SK-MEL-5 (cell line): ENCODE results near the gene ITPK1. TPM values are rescaled to one million over a fixed set of nuclear protein-coding genes. Genes with fewer than 3 reads are reported as not detected.
A peak's percentile ranks its signal among the peaks of the same experiment; 100 is the strongest.
"Not testable (repeated sequence)": the region's sequence is repeated elsewhere in the genome, so short reads cannot be mapped to it uniquely, and the experiment has no call there.

Source experiments
- DNase-seq: peaks from one replicate; pipeline ENCODE4 v3.0.0-alpha.2; 2016; ENCODE audit warnings: low read depth, low spot score
- in situ Hi-C: cut with HindIII; loops from 2 replicates; pipeline ENCODE4 v1.10.0; 2016; ENCODE audit warnings: low sequenced_read_pairs, high pct_unique_total_duplicates, low pct_unique_long_range_greater_than_20kb
- total RNA-seq: library from RNA; depleted of rRNA; stranded (reverse); fragments of >200 nt; shearing (Covaris generic); gene quantifications from 2 replicates; pipeline ENCODE4 v1.2.3, GENCODE V29; 2014

Gene ITPK1
- total RNA-seq, 1 experiment from 2014 or later = 45.2 TPM

DNA sequence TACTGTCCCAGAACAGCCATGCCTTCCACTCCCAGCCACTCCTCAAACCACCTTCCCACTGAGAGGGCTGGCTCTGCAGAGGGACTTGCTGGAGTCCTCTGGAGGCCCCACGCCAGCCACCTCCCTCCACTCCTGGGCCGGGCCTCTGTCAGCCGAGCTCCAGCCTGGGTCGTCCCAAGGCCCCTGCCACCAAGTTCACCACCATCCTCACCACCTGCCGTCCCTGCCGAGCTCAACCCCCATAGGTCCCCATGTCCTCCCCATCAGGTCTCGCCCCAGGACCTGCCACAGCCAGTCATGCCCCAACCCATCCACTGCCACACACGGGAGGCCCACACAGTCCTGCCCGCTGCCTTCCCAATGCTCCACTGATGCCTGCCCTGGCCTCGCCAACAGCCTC lies 39.0 kb downstream of the ITPK1 start:
- no peak for DNase-seq

DNA sequence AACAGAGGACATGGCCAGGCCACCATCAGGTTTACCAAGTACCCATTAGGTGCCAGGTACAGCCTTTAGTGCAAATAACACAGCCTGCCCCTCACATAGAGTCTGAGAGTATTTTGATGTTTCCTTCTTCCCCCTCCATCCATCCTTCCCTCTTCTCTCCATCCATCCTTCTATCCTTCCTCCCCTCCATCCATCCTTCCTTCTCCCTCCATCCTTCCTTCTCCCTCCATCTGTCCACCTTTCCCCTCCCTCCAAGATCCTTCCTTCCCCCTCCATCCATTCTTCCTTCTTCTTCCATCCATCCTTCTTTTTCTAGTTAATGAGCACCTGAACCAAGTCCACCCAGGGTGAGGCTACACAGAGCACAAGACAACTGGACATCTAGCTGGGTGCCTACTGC lies 39.8 kb downstream of the ITPK1 start:
- DNase-seq = no peak
- in situ Hi-C loops = no loop called here

More for the DNA sequence above, 39.0 kb downstream of the ITPK1 start:
- in situ Hi-C loops = no loop called here

DNA sequence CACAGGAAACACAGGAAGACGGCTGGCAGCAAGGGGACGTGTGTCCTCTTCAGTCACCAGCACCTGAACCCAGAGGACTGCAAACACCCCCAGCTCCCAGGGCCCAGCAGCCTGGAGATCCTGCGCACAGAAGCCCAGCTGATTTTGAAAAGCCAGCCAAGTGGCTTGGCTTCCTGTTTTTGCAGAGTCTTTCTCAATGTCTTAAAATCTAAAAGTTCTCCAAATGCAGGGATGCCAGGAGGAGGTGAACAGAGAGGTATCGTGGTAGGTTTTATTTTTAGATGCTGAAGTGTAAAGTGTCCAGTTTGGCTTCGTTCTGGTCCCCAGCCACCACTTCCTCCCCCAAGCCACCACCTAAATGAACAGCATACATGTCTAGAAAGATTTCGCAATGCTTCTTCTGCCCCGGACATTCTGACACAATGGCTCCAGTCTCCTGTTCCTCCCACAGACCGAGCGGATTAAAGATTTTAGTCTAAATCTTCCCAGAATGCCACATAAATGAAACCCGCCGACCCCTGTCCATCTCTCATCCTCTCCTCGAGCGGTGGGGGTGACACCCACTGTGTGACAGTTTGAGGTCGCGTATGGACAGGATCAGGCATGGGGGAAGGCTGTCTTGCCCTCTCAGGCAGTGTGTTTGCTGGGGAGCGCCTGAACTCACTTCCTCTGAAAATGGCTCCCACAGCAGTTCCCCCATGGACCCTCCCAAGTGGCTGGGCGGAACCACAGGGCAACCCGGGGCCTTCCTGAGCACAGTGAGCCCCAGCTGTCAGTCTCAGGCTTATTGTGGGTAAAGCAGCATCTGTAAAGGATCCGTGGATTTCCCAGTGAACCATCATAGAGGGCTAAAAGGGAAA lies 41.6 kb downstream of the ITPK1 start:
- in situ Hi-C loops = no loop called here
- peak; percentile 70 for DNase-seq

DNA sequence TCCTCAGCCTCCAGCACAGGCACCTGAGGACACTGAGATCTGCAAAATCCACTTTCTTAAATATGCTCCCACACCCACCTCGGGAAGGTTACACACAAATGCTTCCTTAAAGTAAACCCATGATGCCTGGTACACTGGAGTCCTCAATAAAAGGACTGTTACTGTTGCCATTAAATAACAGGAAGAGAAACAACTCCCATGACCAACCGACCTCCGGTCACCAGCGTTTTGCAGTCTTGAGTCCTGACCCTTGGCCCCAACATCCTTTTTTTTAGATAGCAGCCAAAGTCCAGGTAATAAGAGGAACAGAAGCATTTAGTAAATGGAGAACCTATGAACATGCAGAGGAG lies 42.4 kb downstream of the ITPK1 start:
- in situ Hi-C loops = no loop called here

DNA sequence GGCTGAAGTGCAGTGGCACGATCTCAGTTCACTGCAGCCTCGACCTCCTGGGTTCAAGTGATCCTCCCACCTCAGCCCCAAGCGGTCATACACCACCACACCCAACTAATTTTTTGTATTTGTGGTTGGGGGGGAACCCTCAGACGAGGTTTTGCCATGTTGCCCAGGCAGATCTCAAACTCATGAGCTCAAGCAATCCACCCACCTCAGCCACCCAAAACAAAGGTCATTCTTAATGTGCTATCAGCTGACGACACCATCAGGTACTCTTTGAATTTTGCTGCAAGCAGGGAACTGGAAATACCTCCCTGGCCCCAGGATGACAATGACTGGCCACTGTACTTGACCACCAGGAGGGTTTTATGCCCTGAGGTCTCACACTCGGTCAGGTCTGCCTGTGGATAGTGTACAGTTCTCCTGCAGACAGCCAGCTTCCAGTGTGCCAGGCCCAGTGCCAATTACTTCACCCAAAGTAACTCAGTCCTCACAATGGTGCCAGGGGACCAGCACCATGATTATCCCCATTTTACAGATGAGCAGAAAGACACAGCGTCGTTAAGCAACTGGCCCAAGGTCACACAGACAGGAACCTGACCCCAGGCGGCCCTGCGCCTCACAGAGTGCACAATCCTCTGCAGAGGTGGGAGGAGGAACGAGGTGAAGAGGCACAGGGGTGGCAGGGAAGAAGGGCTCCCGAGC lies 42.9 kb downstream of the ITPK1 start:
- no peak for DNase-seq
- in situ Hi-C loops = no loop called here

More for the DNA sequence above, 42.4 kb downstream of the ITPK1 start:
- DNase-seq = peak; percentile 41

DNA sequence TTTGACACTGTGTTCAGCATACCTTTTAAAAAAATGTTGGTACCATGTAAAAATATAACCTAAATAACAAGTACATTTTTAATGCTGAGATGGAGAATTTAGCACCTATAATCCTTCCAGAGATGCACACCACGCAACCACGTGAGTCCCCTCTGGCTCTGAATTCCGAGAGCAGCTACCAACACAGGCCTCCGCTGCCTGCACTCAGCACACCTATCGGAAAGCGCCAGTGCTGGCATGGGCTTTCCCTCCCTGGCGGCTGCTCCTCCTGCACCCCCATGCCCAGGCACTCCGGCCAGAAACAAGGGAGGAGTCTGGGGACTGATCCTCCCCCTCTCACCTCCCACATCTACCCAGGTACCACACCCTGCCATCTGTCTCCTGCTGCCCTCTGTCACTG lies 47.0 kb downstream of the ITPK1 start:
- in situ Hi-C loops = no loop called here
- DNase-seq = no peak

DNA sequence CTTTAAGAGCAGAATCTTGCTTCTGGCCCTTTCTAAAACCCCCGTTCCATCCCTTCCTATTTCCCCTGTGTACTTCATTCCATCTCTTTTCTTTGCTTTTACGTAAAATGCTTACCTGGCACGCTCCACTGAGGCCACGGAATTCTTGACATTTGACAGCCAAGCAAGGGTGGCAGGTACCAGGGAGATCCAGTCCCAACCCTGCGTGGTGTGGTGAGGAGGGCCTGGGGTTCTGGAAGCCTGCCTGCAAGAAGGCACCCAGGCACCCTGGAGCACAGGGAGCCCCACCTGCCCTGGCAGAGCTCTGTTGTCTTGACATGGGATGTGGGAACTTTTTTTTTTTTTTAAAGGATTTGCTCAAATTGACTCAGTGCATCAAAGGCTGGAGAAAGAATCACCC lies 48.6 kb downstream of the ITPK1 start:
- in situ Hi-C loops = no loop called here
- no peak for DNase-seq

DNA sequence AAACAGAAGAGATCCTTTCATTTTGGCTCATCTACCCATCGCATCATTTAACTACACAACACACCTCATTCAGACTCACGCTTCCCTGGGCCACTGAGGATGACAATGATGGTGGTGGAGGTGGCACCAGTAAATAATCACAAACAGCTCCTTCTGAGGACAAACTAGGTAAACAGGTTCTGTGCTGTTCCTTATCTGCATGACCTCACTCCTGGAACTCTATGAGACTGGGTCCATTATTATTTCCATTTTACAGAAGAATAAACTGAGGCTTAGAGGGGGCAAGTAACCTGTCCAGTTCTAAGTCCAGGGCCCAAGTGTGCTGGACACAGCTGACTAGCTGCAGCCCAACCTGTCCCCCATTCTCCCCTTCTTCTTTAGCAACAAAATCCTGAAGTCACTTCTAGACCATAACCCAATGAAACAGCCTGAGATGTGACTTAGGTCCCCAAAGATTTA lies 50.4 kb downstream of the ITPK1 start:
- in situ Hi-C loops = no loop called here
- DNase-seq = no peak

DNA sequence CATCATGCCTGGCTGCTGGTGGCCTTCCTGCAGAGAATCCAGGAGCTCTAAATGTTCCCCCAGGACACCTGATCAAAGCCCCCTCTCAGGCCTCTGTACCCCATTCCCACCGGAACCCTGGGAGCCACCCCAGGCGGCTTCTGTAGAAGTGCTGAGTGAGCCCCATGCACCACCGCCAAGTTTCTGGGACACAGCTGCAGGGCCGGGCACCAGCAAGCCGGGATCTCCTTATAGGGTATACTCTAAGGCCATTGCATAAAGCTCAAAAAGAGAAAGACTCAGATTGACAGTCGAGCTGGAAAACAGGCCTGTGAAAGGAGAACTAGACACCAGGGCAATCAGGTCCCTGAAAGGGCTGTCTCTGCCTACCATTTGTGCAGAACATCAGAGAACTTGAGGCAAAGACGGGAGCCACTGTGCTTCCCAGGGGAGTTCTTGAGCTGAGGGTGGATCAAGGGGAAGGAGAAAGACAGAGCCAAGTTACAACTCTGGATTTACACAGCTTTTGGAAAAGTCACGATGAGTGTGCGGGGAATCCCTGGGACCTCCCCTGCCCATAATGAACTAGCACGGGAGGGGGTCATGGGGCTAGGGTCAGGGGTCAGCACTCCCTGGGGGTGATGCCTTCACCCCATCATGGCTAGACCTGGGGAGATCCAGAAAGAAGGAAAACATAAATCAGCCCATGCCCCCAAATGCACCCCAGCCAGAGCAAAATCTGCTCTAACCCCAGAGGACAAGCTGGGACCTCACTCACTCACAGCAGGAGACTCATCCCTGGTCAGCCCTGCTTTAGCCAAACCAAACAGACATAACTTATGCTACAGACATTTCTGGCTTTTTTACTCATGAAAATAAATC lies 51.1 kb downstream of the ITPK1 start:
- DNase-seq = no peak
- in situ Hi-C loops = no loop called here

DNA sequence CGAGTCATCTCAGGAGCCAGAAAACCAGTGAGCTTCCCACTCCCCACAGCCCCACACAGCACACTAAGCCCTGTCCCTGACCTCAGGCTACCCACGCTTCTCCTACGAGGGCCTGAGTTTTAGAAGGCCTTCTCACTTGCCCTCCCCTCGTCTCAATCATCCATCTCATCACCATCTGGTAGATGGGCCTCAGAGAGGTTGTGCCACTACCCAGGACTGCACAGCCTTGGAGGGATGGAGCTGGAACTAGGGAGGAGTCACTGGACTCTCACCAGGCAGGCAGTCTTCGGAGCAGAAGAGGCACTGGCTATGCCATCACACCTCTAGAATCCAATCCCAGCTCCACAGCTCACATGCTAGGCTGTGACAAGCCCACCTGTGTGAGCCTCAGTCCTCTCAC lies 52.3 kb downstream of the ITPK1 start:
- no peak for DNase-seq

DNA sequence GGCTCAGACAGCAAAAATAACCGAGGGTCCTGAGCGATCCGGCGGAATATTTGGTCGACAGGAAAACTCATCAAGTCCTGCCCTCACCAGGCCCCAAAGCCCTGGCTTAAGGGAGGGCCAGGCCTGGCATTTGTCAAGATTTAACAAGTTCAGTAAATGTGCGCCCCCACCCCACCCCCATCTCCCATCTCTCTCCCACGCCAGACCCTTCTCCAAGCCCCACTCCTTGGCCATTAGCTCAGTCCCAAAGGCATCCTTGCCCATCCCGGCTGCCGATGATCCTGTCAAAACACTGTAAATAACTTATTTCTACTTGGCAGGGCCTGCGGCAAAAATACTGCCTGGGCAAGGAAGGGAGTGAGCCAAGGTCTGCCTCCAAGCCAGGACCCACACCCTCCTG lies 52.8 kb downstream of the ITPK1 start:
- in situ Hi-C loops = no loop called here
- DNase-seq = no peak

More for the DNA sequence above, 52.3 kb downstream of the ITPK1 start:
- in situ Hi-C loops = no loop called here

DNA sequence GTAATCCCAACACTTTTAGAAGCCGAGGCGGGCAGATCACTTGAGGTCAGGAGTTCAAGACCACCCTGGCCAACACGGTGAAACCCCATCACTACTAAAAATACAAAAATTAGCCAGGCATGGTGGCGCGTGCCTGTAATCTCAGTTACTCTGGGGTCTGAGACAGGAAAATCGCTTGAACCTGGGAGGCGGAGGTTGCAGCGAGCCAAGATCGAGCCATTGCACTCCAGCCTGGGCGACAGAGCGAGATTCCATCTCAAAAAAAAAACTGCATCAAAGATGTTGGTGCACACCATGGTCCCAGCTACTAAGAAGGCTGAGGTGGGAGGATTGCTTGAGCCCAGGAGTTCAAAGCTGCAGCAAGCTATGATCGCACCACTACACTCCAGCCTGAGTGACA lies 53.7 kb downstream of the ITPK1 start:
- in situ Hi-C loops = not testable (repeated sequence)

DNA sequence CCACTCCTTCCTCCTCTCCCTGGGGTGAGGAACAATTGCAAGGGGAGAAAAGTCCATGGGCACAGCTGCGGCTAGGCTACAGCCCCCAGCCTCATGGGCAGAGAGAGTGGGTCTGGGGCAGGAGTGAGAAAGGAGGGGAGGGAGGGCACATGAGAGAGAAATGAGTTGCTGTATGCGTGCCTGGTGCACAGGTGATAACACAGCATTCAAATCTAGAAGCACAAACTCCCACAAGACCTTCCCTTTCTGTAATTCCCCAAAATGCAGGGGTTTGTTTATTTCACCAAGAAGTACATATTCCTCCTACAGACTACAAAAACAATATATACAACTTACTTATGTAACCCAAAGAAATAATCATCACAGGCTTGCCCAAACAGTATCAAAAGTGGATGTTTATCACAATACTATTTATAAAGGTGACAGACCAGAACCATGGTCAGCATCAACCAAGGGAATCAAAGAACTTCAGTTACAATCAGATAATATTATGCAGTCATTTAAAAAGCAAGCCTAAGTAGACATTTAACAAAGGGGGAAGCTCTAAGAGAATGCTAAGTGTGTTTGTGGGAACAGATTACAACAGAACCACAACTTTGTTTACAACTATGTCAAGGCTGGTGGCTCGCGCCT lies 54.2 kb downstream of the ITPK1 start:
- no peak for DNase-seq
- in situ Hi-C loops = no loop called here

More for the DNA sequence above, 53.7 kb downstream of the ITPK1 start:
- DNase-seq = not testable (repeated sequence)

DNA sequence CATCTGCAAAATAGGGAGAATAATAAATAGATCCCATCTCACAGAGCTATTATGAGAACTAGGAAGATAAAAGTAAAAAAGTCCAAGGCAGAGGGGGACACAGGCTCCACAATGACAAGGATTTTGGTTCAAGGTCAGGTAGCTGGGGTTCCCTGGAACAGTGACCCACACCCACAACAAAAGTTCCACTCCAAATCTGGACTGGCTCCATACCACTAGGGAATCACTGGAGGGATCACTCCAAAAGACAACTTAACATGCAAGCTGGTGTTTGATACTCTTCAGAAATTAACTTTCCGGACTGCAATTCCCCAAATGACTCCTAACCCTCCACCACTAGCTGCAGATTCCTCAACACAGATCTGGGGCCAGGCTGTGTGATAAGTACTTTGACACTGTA lies 54.9 kb downstream of the ITPK1 start:
- in situ Hi-C loops = no loop called here
- no peak for DNase-seq

DNA sequence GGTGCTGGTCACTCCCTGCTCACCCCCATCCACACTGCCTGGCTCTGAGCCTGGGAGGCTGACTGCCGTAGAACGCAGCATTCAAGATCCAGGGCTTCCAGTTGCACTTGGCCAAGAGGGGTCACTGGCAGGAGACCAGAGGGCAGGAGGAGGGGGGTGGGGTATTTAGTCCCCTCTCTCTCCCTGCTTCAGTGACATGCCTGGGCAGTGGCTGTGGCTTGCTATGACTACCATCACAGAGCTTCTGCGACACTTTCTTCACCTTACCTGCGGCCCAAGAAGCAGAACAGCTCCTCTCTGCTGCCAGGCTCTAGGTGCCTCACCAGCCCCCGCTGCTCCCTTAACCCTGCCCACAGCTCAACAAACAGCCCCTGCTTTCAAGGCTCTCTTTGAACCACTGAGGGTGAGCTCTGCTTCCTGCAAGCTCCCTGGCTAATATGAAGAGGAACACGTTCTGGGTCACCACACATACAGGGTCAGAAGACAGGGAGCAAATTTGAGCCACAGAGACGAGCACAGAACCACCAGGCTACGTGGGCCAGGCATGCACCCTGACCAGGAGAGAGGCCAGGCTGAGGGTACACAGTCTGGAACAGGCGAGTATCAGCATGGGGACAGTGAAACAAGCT lies 55.7 kb downstream of the ITPK1 start:
- in situ Hi-C loops = no loop called here
- DNase-seq = peak; percentile 26

DNA sequence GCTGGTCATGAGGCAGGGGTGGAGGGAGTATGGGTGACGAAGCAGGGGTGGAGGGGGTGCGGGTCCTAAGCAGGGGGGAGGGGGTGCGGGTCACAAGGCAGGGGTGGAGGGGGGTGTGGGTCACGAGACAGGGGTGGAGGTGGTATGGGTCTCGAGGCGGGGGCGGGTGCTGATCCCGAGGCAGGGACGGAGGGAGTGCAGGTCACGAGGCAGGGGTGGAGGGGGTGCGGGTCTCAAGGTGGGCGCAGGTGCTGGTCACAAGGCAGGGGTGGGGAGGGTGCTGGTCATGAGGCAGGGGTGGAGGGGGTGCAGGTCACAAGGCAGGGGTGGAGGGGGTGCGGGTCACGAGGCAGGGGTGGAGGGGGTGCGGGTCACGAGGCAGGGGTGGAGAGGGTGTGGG lies 56.5 kb downstream of the ITPK1 start:
- DNase-seq = no peak
- in situ Hi-C loops = no loop called here

DNA sequence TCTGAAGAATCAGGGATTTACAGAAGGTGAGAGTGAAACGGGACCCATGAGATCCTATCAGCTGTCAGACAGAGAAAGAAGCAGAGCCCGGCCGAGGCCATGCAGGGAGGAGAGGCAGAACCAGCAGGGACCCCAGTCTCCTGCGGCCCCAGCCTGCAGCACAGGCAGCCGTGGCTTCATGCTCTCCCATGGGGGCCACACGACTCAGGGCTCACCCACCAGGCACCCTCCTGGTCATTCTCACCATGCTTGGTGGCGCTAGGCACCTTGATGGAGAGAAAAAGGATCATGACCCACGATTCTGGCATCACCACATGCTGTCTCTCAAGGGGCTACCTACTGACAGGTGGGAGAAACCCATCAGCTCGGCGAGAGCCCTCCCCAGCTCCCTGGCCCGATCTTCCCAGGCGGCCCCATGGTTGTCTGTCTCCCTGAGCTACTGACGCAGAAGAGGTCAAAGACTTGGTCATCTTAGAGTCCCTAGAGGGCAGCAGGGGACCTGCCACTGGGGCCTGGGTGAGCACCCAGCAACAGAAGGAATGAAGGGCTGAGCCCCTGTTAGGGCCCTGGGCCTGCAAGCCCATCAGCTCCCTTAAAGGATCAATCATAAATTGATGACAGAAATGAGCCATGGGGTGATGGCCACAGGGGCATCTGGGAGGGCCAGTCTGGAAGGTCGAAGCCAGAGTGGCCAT lies 58.0 kb downstream of the ITPK1 start:
- in situ Hi-C loops = no loop called here
- DNase-seq = no peak
